CD4-positive, alpha-beta T cell treated with Interleukin-12 subunit alpha and Interleukin-12 subunit beta, for 1 hour (primary cell): ENCODE data around the gene HSD11B2.
A peak's percentile ranks its signal among the peaks of the same experiment; 100 is the strongest.

Source experiments
- DNase-seq: peaks from one replicate; pipeline ENCODE4 v3.0.0-alpha.2; 2020

HSD11B2 gene

GRCh38 chr16:67430977-67431774 is at the start of gene HSD11B2:
Gene HSD11B2, plus strand, starts transcription at chr16:67431121. Its CDS starts 128 bp downstream, at chr16:67431249.
- peak; percentile 25 for DNase-seq

- no peak for DNase-seq
Measured at GRCh38 chr16:67383284-67383683, 47.6 kb upstream of the HSD11B2 start.

DNA sequence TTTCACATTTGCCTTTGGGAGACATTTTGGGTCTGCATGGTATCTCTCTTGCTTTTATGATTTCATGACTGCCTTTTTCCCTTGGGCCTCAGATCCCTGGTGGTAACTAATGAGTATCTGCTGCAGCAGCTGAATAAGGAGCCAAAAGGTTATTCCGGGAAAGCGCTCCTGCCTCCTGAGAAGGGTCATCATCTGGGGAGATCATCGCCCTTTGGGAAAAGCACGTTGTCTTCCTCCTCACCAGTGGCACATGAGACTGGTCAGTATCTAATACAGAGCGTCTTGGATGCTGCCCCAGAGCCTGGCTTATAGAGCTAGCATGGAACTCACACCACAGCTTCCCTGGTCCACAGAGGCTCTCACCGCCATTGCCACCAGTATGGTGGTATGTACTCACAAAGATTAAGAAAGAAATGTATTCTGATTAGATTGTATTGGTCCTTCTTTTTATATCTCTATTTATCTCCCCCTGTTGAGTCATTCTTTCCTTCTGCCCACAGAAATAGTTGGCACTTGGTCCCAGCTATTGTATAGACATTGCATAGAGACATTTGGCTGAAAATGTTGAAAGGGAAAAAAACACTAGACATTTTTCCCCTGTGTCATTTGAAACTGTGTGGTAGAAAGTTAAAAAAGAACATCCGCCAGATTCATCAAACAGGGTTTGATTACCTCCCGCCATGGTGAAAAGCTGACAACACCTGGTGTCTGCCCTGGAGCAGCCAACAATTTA is 46.0 kb upstream of the HSD11B2 start:
- no peak for DNase-seq

- DNase-seq: no peak
Measured at GRCh38 chr16:67386861-67387455, 44.0 kb upstream of the HSD11B2 start.

GRCh38 chr16:67387479-67388079 is 43.3 kb upstream of the HSD11B2 start:
- no peak for DNase-seq

GRCh38 chr16:67388191-67388590 is 42.7 kb upstream of the HSD11B2 start:
- DNase-seq: no peak

DNA sequence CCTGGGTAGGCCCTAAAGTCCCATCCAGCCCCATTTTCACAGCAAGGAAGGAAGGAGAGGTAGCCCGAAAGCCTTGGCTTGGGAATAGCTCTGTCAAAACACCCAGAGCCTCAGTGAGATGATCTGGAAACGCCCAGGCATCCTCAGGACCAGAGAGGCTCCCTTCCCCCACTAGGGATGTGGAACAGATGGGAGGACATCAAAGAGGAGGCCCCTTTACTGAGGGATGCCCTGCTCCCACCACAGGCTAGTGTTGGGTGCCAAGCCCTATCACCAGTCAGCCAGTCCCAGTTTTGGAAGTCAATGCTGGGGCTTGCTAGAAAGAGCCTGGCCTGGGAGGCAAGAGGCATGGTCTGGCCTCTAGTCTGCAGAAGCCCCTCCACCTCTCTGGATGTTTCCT is 42.3 kb upstream of the HSD11B2 start:
- no peak for DNase-seq

- DNase-seq: peak; percentile 14
Measured at GRCh38 chr16:67389911-67390815, 40.8 kb upstream of the HSD11B2 start.

GRCh38 chr16:67390816-67391423 is 40.0 kb upstream of the HSD11B2 start:
- DNase-seq: no peak

DNA sequence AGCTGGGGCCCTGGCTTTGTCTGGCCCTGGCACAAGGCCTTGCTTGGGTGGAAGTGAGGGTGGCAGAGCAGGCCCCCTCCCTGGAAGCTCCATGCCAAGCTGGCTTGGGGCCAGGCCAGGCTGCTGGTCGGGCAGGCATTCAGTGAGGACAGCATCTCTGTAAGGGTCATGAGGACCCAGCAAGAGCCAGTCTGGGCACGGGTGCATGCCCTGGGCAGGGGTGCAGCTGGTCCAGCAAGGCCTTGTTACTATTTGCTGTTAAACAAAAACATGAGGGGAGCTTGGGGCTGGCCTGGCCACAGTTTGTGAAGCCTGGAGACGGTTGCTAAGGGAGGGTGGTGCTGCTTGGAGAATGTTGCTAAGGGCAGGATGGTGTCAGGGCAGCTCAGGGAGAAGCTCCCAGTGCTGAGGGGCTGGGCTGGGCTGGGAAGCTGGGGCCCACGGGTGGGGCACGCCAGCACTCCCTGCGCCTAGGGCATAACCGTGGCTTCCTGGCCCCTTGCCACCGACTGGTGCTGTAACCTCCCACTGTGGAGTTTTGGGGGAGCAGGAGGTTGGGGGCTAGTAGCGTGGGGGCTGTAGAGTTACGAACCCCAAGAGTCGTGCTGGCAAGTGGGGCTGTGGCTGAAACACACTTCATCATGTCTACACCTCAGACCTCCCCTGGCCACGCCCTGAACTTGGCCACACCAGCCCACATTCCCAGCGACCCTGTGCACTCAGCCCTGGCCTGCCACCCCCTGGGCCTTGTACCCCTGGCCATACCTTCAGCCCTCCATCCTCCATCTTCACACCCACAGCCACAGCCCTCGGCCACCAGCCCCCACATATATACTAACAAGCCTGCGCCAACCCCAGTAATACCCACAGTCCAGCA is 39.3 kb upstream of the HSD11B2 start:
- no peak for DNase-seq

DNA sequence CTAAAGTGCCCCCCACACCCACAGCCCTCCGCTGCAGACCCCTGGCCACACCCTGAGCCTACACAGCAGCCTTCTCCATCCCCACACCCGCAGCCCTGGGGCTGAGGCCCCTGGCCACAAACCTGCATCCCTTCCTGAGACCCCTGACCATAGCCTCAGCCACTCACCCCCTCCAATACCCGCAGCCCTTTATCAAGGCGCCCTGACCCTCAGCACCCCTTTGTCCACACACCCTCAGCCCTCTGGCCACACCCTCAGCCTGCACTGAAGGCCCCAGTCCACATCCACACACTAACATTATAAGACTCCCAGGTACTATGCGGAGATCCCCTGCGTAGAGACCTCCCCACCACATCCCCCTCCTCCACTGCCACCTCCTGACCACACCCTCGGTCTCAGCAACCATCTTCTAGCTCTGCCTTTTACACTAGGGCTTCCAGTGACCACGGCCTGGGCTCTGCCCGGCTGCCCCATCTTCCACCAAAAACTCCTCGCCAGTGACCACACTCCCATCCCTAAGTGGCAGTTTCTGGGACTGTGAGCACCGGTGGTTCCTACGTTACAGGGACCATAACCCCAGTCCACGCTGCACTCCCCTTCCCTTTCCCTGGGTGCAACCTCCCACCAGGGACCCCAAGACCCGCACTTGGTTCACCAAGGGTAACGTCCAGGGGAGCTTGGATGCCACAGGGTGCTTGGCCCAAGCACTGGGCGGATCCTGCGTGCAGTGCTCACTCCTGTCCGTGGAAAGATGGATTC is 38.4 kb upstream of the HSD11B2 start:
- no peak for DNase-seq

DNA sequence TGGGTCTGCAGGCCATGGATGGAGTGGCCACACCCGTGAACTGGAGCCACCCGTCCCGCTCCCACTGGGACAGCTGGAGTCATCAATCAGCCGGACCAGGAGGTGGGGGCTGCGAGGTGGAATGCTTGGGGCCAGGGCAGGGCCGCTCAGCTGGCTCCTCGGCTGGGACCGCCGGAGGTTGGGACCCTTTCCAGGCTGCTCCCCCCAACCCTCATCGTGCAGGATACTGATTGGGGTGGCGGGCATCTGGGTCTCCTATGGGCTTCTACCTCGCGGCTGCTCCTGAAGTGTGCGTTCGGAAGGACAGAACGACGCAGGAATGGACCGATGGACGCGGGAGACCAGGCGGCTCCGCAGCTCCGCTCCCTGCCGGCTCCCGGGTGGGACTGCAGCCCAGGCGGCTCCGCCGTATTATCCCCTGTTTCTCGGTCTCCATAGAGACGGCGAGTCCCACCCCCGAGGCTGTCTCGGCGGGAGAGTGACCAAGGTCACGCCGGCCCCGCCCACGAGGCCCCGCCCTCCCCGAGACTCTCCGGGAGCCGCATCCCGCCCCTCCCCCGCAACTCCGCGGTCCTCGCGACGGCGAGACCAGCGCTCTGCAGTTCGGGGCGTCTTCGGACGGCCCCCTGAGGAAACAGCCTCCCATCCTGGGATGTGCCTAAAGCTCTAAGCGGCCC is 37.7 kb upstream of the HSD11B2 start, which contains the start of gene TPPP3:
Gene TPPP3 (minus strand): TSS at position 388 of the 677 bp plus-strand sequence. CDS start 2,387 bp downstream, outside the sequence.
- peak; percentile 64 for DNase-seq

DNA sequence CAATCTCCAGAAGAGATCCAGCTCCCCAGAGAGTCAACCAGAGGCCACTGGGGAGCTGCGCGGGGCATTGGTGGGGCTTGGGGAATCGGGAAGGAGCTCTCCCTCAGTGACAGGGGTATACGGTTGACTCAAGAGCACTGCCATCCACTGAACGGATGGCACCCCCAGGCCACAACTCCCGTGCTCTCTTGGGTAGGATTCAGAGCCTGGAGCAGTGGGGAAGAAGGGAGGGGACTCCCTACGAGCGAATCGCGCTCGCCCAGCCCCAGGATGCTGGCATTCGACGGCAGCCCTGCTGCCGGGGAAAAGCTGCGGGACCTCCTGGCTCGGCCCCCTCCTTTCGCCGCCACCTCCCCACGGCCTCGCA is 37.1 kb upstream of the HSD11B2 start:
- DNase-seq: no peak

- DNase-seq: peak; percentile 11
Measured at GRCh38 chr16:67394155-67395104, 36.5 kb upstream of the HSD11B2 start.

DNA sequence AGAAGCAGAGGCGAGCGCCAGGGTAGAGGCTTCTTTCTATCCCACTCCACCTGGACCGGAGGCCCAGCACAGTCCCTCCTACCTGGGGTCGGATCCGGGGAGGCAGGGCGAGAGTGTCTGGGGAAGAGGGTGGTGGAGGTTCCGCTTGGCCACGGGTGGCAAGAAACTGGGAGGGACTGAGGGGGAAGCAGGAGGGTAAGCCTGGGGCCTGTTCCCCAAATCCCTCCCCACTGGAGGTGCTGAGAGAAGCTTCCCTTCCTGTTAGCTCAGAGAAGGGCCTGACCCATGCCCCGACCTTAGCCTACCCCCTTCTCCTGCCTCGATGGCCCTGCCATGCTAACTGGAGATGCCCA is 35.8 kb upstream of the HSD11B2 start:
- peak; percentile 11 for DNase-seq

GRCh38 chr16:67395458-67396158 is 35.3 kb upstream of the HSD11B2 start:
- no peak for DNase-seq
